ENCODE measurements around the gene PIAS1.

PIAS1 gene

DNA sequence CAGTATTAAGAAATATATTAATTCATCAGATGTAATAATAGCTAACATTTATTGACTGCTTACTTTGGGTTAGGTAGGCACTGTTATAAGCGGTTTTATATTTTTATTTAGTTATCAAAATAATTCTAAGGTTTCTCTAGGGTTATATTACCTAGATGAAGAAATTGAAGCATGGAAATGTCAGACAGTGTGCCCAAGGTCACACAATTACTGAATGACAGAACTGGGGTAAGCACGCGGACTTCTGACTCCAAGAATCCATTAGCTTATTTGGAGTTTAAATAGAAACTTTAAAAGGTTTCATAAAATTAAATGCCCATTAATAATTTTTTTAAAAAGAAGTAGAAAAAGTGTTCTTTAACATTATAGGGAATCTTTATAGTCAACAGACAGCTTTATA lies 76.7 kb downstream of the PIAS1 start:
- H2AFZ ChIP-seq (ENCODE audit: low read depth, low read length): no peak overlapping the region
- peaks cover 14% of the 10 kb centered on the region for H3K79me2 ChIP-seq (ENCODE audit: low read length)
- TF ChIP-seq EZH2phosphoT487 (IDR thresholded peaks at IDR 0.05; ENCODE audit: low read depth) (no peak), CTCF (IDR thresholded peaks at IDR 0.05; ENCODE audit: low read depth, low read length) (no peak)
- peaks cover 5% of the 10 kb centered on the region for H3K36me3 ChIP-seq (replicated peaks; ENCODE audit: low read depth, low read length)
- no peak overlapping the region for H3K4me3 ChIP-seq (ENCODE audit: low read length)
- H3K27me3 ChIP-seq (ENCODE audit: low read depth, low read length): no peaks in the 10 kb centered on the region
- no peaks in the 10 kb centered on the region for H3K9me3 ChIP-seq (ENCODE audit: insufficient read depth, low read length)
- no peak overlapping the region for H3K9ac ChIP-seq (ENCODE audit: low read length)
- H3K4me1 ChIP-seq (ENCODE audit: low read length): no peaks in the 10 kb centered on the region
- H3K4me2 ChIP-seq (ENCODE audit: low read length): no peak overlapping the region
- no peak overlapping the region for H3K27ac ChIP-seq (ENCODE audit: low read length)
- H4K20me1 ChIP-seq (ENCODE audit: insufficient read depth, low read length): 0 out of 2 replicates have a peak, but pooled peaks cover 3% of the 10 kb centered on the region

- Histone ChIP-seq H3K9ac (ENCODE audit: low read length) (no peak overlapping the region), H3K4me3 (ENCODE audit: low read length) (no peak overlapping the region), H3K9me3 (ENCODE audit: insufficient read depth, low read length) (no peaks in the 10 kb centered on the region), H3K4me1 (ENCODE audit: low read length) (no peaks in the 10 kb centered on the region), H3K27ac (ENCODE audit: low read length) (no peak overlapping the region), H3K79me2 (ENCODE audit: low read length) (peaks cover 2% of the 10 kb centered on the region; the same call in 1 of the 2 replicates), H3K36me3 (replicated peaks; ENCODE audit: low read depth, low read length) (no peaks in the 10 kb centered on the region), H4K20me1 (ENCODE audit: insufficient read depth, low read length) (peaks cover 21% of the 10 kb centered on the region), H3K27me3 (ENCODE audit: low read depth, low read length) (no peaks in the 10 kb centered on the region), H2AFZ (ENCODE audit: low read depth, low read length) (no peak overlapping the region), H3K4me2 (ENCODE audit: low read length) (no peak overlapping the region)
- no peak for TF ChIP-seq CTCF (IDR thresholded peaks at IDR 0.05; ENCODE audit: low read depth, low read length)
- no peak for TF ChIP-seq EZH2phosphoT487 (IDR thresholded peaks at IDR 0.05; ENCODE audit: low read depth)
Observed at GRCh38 chr15:68137096-68137495, 83.0 kb downstream of the PIAS1 start.

- Histone ChIP-seq H3K36me3 (replicated peaks; ENCODE audit: low read depth, low read length) (peaks cover 8% of the 10 kb centered on the region), H3K79me2 (ENCODE audit: low read length) (0 out of 2 replicates have a peak, but pooled peaks cover 2% of the 10 kb centered on the region), H3K27ac (ENCODE audit: low read length) (no peak overlapping the region), H3K4me1 (ENCODE audit: low read length) (no peaks in the 10 kb centered on the region), H3K4me3 (ENCODE audit: low read length) (no peak overlapping the region), H3K4me2 (ENCODE audit: low read length) (no peak overlapping the region), H4K20me1 (ENCODE audit: insufficient read depth, low read length) (peaks cover 9% of the 10 kb centered on the region), H3K9ac (ENCODE audit: low read length) (no peak overlapping the region), H2AFZ (ENCODE audit: low read depth, low read length) (no peak overlapping the region), H3K9me3 (ENCODE audit: insufficient read depth, low read length) (no peaks in the 10 kb centered on the region), H3K27me3 (ENCODE audit: low read depth, low read length) (no peaks in the 10 kb centered on the region)
- TF ChIP-seq CTCF (IDR thresholded peaks at IDR 0.05; ENCODE audit: low read depth, low read length) (no peak), EZH2phosphoT487 (IDR thresholded peaks at IDR 0.05; ENCODE audit: low read depth) (no peak)
Observed at GRCh38 chr15:68143129-68143528, 89.0 kb downstream of the PIAS1 start.

GRCh38 chr15:68143785-68144184 lies 89.7 kb downstream of the PIAS1 start:
- Histone ChIP-seq H2AFZ (ENCODE audit: low read depth, low read length) (no peak overlapping the region), H3K4me1 (ENCODE audit: low read length) (no peaks in the 10 kb centered on the region), H4K20me1 (ENCODE audit: insufficient read depth, low read length) (peaks cover 7% of the 10 kb centered on the region), H3K27me3 (ENCODE audit: low read depth, low read length) (no peaks in the 10 kb centered on the region), H3K9me3 (ENCODE audit: insufficient read depth, low read length) (no peaks in the 10 kb centered on the region), H3K9ac (ENCODE audit: low read length) (no peak overlapping the region), H3K79me2 (ENCODE audit: low read length) (no peaks in the 10 kb centered on the region), H3K4me2 (ENCODE audit: low read length) (no peak overlapping the region), H3K36me3 (replicated peaks; ENCODE audit: low read depth, low read length) (peaks cover 8% of the 10 kb centered on the region), H3K4me3 (ENCODE audit: low read length) (no peak overlapping the region), H3K27ac (ENCODE audit: low read length) (no peak overlapping the region)
- TF ChIP-seq CTCF (IDR thresholded peaks at IDR 0.05; ENCODE audit: low read depth, low read length) (no peak), EZH2phosphoT487 (IDR thresholded peaks at IDR 0.05; ENCODE audit: low read depth) (no peak)
